H9 (cell line): ENCODE results near the gene PXDC1. TPM values are rescaled to one million over a fixed set of nuclear protein-coding genes. Genes with fewer than 3 reads are reported as not detected.

Experiments used
- DNase-seq: peaks from one replicate; pipeline ENCODE4 v3.0.0-alpha.2; 2017
- H2AFZ ChIP-seq: one replicate; pipeline ENCODE4 v1.6.1; 2013; ENCODE audit warnings: mild to moderate bottlenecking, low read length, control low read depth, moderate library complexity
- H2AK5ac ChIP-seq: 2 replicates; pipeline ENCODE4 v1.6.1; 2013; ENCODE audit warnings: low read length, control low read depth, mixed read lengths; ENCODE audit not compliant: insufficient read length
- H2BK120ac ChIP-seq: one replicate; pipeline ENCODE4 v1.6.1; 2013; ENCODE audit warnings: low read depth, mild to moderate bottlenecking, low read length, control low read depth, inconsistent platforms; ENCODE audit not compliant: poor library complexity, severe bottlenecking
- H2BK12ac ChIP-seq: 2 replicates; pipeline ENCODE4 v1.6.1; 2013; ENCODE audit warnings: low read length, control low read depth, mixed read lengths, low read depth; ENCODE audit not compliant: insufficient read length
- H2BK15ac ChIP-seq: 2 replicates; pipeline ENCODE4 v1.6.1; 2013; ENCODE audit warnings: low read depth, low read length, control low read depth
- H2BK20ac ChIP-seq: one replicate; pipeline ENCODE4 v1.6.1; 2013; ENCODE audit warnings: low read depth, mild to moderate bottlenecking, low read length, control low read depth, inconsistent platforms; ENCODE audit not compliant: poor library complexity, severe bottlenecking
- H2BK5ac ChIP-seq: 2 replicates; pipeline ENCODE4 v1.6.1; 2013; ENCODE audit warnings: low read length, control low read depth, mixed read lengths; ENCODE audit not compliant: insufficient read length
- H3K14ac ChIP-seq: 2 replicates; pipeline ENCODE4 v1.6.1; 2013; ENCODE audit warnings: low read length, control low read depth; ENCODE audit not compliant: insufficient read depth
- H3K18ac ChIP-seq: 2 replicates; pipeline ENCODE4 v1.6.1; 2013; ENCODE audit warnings: low read depth, mild to moderate bottlenecking, mixed read lengths, low read length, control low read depth; ENCODE audit not compliant: insufficient read length
- H3K23ac ChIP-seq: 2 replicates; pipeline ENCODE4 v1.6.1; 2013; ENCODE audit warnings: low read length, control low read depth, mixed read lengths, low read depth; ENCODE audit not compliant: insufficient read length
- H3K23me2 ChIP-seq: 2 replicates; pipeline ENCODE4 v1.6.1; 2013; ENCODE audit warnings: low read depth, mild to moderate bottlenecking, mixed read lengths, low read length, control low read depth; ENCODE audit not compliant: insufficient read length, poor library complexity, severe bottlenecking
- H3K27ac ChIP-seq: 2 replicates; pipeline ENCODE4 v1.5.1; 2013; ENCODE audit warnings: low read length, control low read depth, mixed read lengths, low read depth; ENCODE audit not compliant: insufficient read length
- H3K27me3 ChIP-seq: 2 replicates; pipeline ENCODE4 v1.6.1; 2013; ENCODE audit warnings: low read length, control low read depth, inconsistent platforms; ENCODE audit not compliant: insufficient read depth
- H3K4ac ChIP-seq: 2 replicates; pipeline ENCODE4 v1.6.1; 2013; ENCODE audit warnings: low read depth, mild to moderate bottlenecking, control low read depth, inconsistent platforms, low read length, moderate library complexity
- H3K4me1 ChIP-seq: 2 replicates; pipeline ENCODE4 v1.6.1; 2013; ENCODE audit warnings: low read length, control low read depth, inconsistent platforms; ENCODE audit not compliant: insufficient read depth
- H3K4me2 ChIP-seq: 2 replicates; pipeline ENCODE4 v1.6.1; 2013; ENCODE audit warnings: low read length, control low read depth, mixed read lengths; ENCODE audit not compliant: insufficient read length, insufficient read depth
- H3K56ac ChIP-seq: 2 replicates; pipeline ENCODE4 v1.6.1; 2013; ENCODE audit warnings: low read depth, mild to moderate bottlenecking, mixed read lengths, low read length, control low read depth; ENCODE audit not compliant: insufficient read length
- H3K79me1 ChIP-seq: 2 replicates; pipeline ENCODE4 v1.6.1; 2013; ENCODE audit warnings: low read depth, mild to moderate bottlenecking, moderate library complexity, low read length, control low read depth, inconsistent platforms; ENCODE audit not compliant: insufficient read depth, poor library complexity, severe bottlenecking
- H3K79me2 ChIP-seq: 2 replicates; pipeline ENCODE4 v1.6.1; 2013; ENCODE audit warnings: low read length, control low read depth, inconsistent platforms; ENCODE audit not compliant: insufficient read depth
- H3K9ac ChIP-seq: 2 replicates; pipeline ENCODE4 v1.6.1; 2013; ENCODE audit warnings: low read length, control low read depth, mixed read lengths; ENCODE audit not compliant: insufficient read length; ENCODE audit errors: extremely low read depth
- H3K9me3 ChIP-seq: one replicate; pipeline ENCODE4 v1.6.1; 2013; ENCODE audit warnings: low read depth, low read length, inconsistent platforms; ENCODE audit not compliant: control insufficient read depth
- H3T11ph ChIP-seq: one replicate; pipeline ENCODE4 v1.6.1; 2013; ENCODE audit warnings: mild to moderate bottlenecking, low read length, control low read depth, inconsistent platforms
- H4K20me1 ChIP-seq: one replicate; pipeline ENCODE4 v1.6.1; 2013; ENCODE audit not compliant: control insufficient read depth, insufficient read length, insufficient read depth
- H4K5ac ChIP-seq: 2 replicates; pipeline ENCODE4 v1.6.1; 2013; ENCODE audit warnings: low read depth, mild to moderate bottlenecking, mixed read lengths, low read length, control low read depth; ENCODE audit not compliant: insufficient read length
- H4K8ac ChIP-seq: replicated peaks from 2 replicates; pipeline ENCODE4 v1.6.1; 2013; ENCODE audit warnings: low read length, control low read depth, mixed read lengths, low read depth; ENCODE audit not compliant: insufficient read length
- H4K91ac ChIP-seq: 2 replicates; pipeline ENCODE4 v1.6.1; 2013; ENCODE audit warnings: low read depth, mild to moderate bottlenecking, moderate library complexity, mixed read lengths, low read length, control low read depth; ENCODE audit not compliant: insufficient read length
- H3K27ac Mint-ChIP-seq, 3 experiments: 2 replicates in 2 of 3; 3 replicates in 1 of 3; pipeline ENCODE4 v1.8.0; 2020 to 2021; ENCODE audit warnings: mixed read lengths in 3 of 3, mild to moderate bottlenecking in 1 of 3, moderate library complexity in 1 of 3
- H3K27me3 Mint-ChIP-seq: 2 replicates; pipeline ENCODE4 v1.8.0; 2021; ENCODE audit warnings: low read depth, mild to moderate bottlenecking, moderate library complexity, mixed read lengths
- H3K36me3 Mint-ChIP-seq, 3 experiments: 2 replicates in 2 of 3; 3 replicates in 1 of 3; pipeline ENCODE4 v1.8.0; 2020 to 2021; ENCODE audit warnings: low read depth in 3 of 3, mixed read lengths in 3 of 3; ENCODE audit not compliant: insufficient read depth in 1 of 3
- H3K4me1 Mint-ChIP-seq, 2 experiments: 2 replicates each; pipeline ENCODE4 v1.8.0; 2020; ENCODE audit warnings: mixed read lengths in 2 of 2
- H3K4me3 Mint-ChIP-seq, 2 experiments: 2 replicates in 1 of 2; 3 replicates in 1 of 2; pipeline ENCODE4 v1.8.0; 2020 to 2021; ENCODE audit warnings: mild to moderate bottlenecking in 2 of 2, mixed read lengths in 2 of 2, moderate library complexity in 1 of 2
- H3K9me3 Mint-ChIP-seq, 2 experiments: 2 replicates in 1 of 2; 3 replicates in 1 of 2; pipeline ENCODE4 v1.8.0; 2020; ENCODE audit warnings: mild to moderate bottlenecking in 2 of 2, mixed read lengths in 2 of 2, moderate library complexity in 1 of 2
- CTCF ChIP-seq: fragments of 200-600 bp; sonication (generic); conservative IDR thresholded peaks from 3 replicates; pipeline ENCODE4 v1.8.0; 2021; ENCODE audit warnings: antibody characterized with exemption, mild to moderate bottlenecking
- WGBS: extraction: QIAGEN DNeasy Blood & Tissue Kit; methylation state at CpG from one replicate; pipeline ENCODE4 v1.1.7; 2013; ENCODE audit warnings: missing lambda C conversion rate, low lambda C conversion rate, mixed read lengths; ENCODE audit not compliant: insufficient read length; ENCODE audit errors: extremely low coverage; 5-methylcytosine and 5-hydroxymethylcytosine counted together
- total RNA-seq: library from RNA; stranded (reverse); gene quantifications from 2 replicates; pipeline ENCODE4 v1.2.1, GENCODE V29; 2021

The PXDC1 gene
- total RNA-seq, 1 experiment from 2014 or later = 3.1 TPM

- no peak overlapping the region for H2BK12ac ChIP-seq
- no CpG with 5 or more reads among the region's 9 CpGs for WGBS
- H3K14ac ChIP-seq = no peak overlapping the region
- H2BK120ac ChIP-seq = no peak overlapping the region
- H3K4me3 Mint-ChIP-seq = no peak overlapping the region
- H4K5ac ChIP-seq = no peak overlapping the region
- no peaks in the 10 kb centered on the region for H3K79me2 ChIP-seq
- no peaks in the 10 kb centered on the region for H3K27me3 ChIP-seq
- H4K8ac ChIP-seq = no peak overlapping the region
- H3K9me3 ChIP-seq = no peaks in the 10 kb centered on the region
- H3K23ac ChIP-seq = no peak overlapping the region
- DNase-seq = no peak
- H3K56ac ChIP-seq = no peak overlapping the region
- H2BK20ac ChIP-seq = no peak overlapping the region
- H3K4me1 Mint-ChIP-seq = peaks cover 33% of the 10 kb centered on the region in 2 experiments
- TF ChIP-seq CTCF = no peak
- no peak overlapping the region for H3K18ac ChIP-seq
- H3K36me3 Mint-ChIP-seq = peaks cover 0 to 2% (median 0%) of the 10 kb centered on the region in 3 experiments; a peak in 3 of 7 replicates
- H4K20me1 ChIP-seq = no peaks in the 10 kb centered on the region
- no peak overlapping the region for H4K91ac ChIP-seq
- peaks cover 2% of the 10 kb centered on the region; the same call in 1 of the 2 replicates for H3K27me3 Mint-ChIP-seq
- no peak overlapping the region for H2BK5ac ChIP-seq
- H3K4ac ChIP-seq = no peak overlapping the region
- no peak overlapping the region for H3K9ac ChIP-seq
- H3K79me1 ChIP-seq = no peaks in the 10 kb centered on the region
- no peak overlapping the region for H2AFZ ChIP-seq
- H3K27ac Mint-ChIP-seq = peak overlapping the region in 1 of 3 experiments; percentile 57; a peak in 2 of 7 replicates
- H2AK5ac ChIP-seq = no peak overlapping the region
- no peaks in the 10 kb centered on the region for H3K23me2 ChIP-seq
- H3K9me3 Mint-ChIP-seq = peaks cover 2 to 4% of the 10 kb centered on the region in 2 experiments; a peak in 2 of 5 replicates
- peaks cover 6% of the 10 kb centered on the region; the same call in 1 of the 2 replicates for H3K4me1 ChIP-seq
- H3K27ac ChIP-seq = no peak overlapping the region
- no peak overlapping the region for H2BK15ac ChIP-seq
- H3K4me2 ChIP-seq = no peak overlapping the region
- no peak overlapping the region for H3T11ph ChIP-seq
These were observed 28.7 kb downstream of the PXDC1 start for GRCh38 chr6:3722785-3723184.
